HG03064 (cell line): ENCODE data around the gene OBI1.
"Not testable (repeated sequence)": the region's sequence is repeated elsewhere in the genome, so short reads cannot be mapped to it uniquely, and the experiment has no call there.

Experiments used
- ATAC-seq: cut with Tn5 transposase; IDR thresholded peaks from one replicate; pipeline ENCODE4 v1.9.1; 2021; ENCODE audit warnings: low read depth; ENCODE audit not compliant: unreplicated experiment

The OBI1 gene

GRCh38 chr13:78649997-78650716 is 8.8 kb downstream of the OBI1 start:
- no peak for ATAC-seq

- ATAC-seq = not testable (repeated sequence)
These were observed 11.8 kb downstream of the OBI1 start for GRCh38 chr13:78647109-78647678.

- no peak for ATAC-seq
These were observed 20.7 kb downstream of the OBI1 start for GRCh38 chr13:78638216-78638615.

GRCh38 chr13:78636495-78636894 is 22.5 kb downstream of the OBI1 start:
- no peak for ATAC-seq

GRCh38 chr13:78632996-78633395 is 26.0 kb downstream of the OBI1 start:
- no peak for ATAC-seq

- ATAC-seq = no peak
These were observed 27.9 kb downstream of the OBI1 start for GRCh38 chr13:78631077-78631476.

- ATAC-seq = no peak
These were observed 28.4 kb downstream of the OBI1 start for GRCh38 chr13:78630511-78630910.

GRCh38 chr13:78625384-78625783 is 33.6 kb downstream of the OBI1 start:
- no peak for ATAC-seq

GRCh38 chr13:78623132-78623531 is 35.8 kb downstream of the OBI1 start:
- ATAC-seq = no peak

- no peak for ATAC-seq
These were observed 38.0 kb downstream of the OBI1 start for GRCh38 chr13:78620936-78621470.

- no peak for ATAC-seq
These were observed 40.5 kb downstream of the OBI1 start for GRCh38 chr13:78618411-78618810.

GRCh38 chr13:78611040-78611439 is 47.9 kb downstream of the OBI1 start:
- no peak for ATAC-seq

- ATAC-seq = no peak
These were observed 48.5 kb downstream of the OBI1 start for GRCh38 chr13:78610381-78610883.

- no peak for ATAC-seq
These were observed 49.3 kb downstream of the OBI1 start for GRCh38 chr13:78609464-78610205.

GRCh38 chr13:78608688-78609463 is 50.1 kb downstream of the OBI1 start:
- no peak for ATAC-seq

GRCh38 chr13:78608252-78608687 is 50.7 kb downstream of the OBI1 start:
- no peak for ATAC-seq

GRCh38 chr13:78607409-78608251 is 51.3 kb downstream of the OBI1 start:
- ATAC-seq = no peak

GRCh38 chr13:78606471-78607408 is 52.2 kb downstream of the OBI1 start:
- ATAC-seq = no peak
